Endodermal cell (in vitro differentiated cells): ENCODE measurements around the gene RAPGEF2. TPM values are rescaled to one million over a fixed set of nuclear protein-coding genes. Genes with fewer than 3 reads are reported as not detected.

Experiments
- DNase-seq: peaks from one replicate; pipeline ENCODE4 v3.0.0-alpha.2; 2017
- H3K27ac ChIP-seq: 2 replicates; pipeline ENCODE4 v1.5.1; 2013; ENCODE audit warnings: mild to moderate bottlenecking, low read depth, low read length, moderate library complexity
- H3K27me3 ChIP-seq: 2 replicates; pipeline ENCODE4 v1.6.1; 2013; ENCODE audit warnings: mild to moderate bottlenecking, low read length, moderate library complexity; ENCODE audit not compliant: insufficient read depth, control insufficient read depth, poor library complexity, severe bottlenecking
- H3K36me3 ChIP-seq: 2 replicates; pipeline ENCODE4 v1.7.0; 2013; ENCODE audit warnings: mild to moderate bottlenecking, low read length, moderate library complexity; ENCODE audit not compliant: control insufficient read depth, insufficient read depth
- H3K4me1 ChIP-seq: one replicate; pipeline ENCODE4 v1.7.0; 2013; ENCODE audit warnings: low read length; ENCODE audit not compliant: control insufficient read depth, insufficient read depth
- H3K4me3 ChIP-seq: 2 replicates; pipeline ENCODE4 v1.5.1; 2013; ENCODE audit warnings: mild to moderate bottlenecking, low read length, moderate library complexity
- H3K9ac ChIP-seq: 2 replicates; pipeline ENCODE4 v1.6.1; 2013; ENCODE audit warnings: mild to moderate bottlenecking, low read length, moderate library complexity; ENCODE audit not compliant: poor library complexity, severe bottlenecking; ENCODE audit errors: extremely low read depth
- H3K9me3 ChIP-seq: 2 replicates; pipeline ENCODE4 v1.6.1; 2013; ENCODE audit warnings: mild to moderate bottlenecking, low read length, moderate library complexity; ENCODE audit not compliant: control insufficient read depth
- H3K27ac Mint-ChIP-seq: 2 replicates; pipeline ENCODE4 v1.8.0; 2020; ENCODE audit warnings: mixed read lengths
- H3K27me3 Mint-ChIP-seq: 2 replicates; pipeline ENCODE4 v1.8.0; 2021; ENCODE audit warnings: mild to moderate bottlenecking, mixed read lengths; ENCODE audit not compliant: insufficient read depth
- H3K36me3 Mint-ChIP-seq: 2 replicates; pipeline ENCODE4 v1.8.0; 2020; ENCODE audit warnings: low read depth, mixed read lengths
- H3K4me1 Mint-ChIP-seq: 2 replicates; pipeline ENCODE4 v1.8.0; 2020; ENCODE audit warnings: mixed read lengths
- H3K4me3 Mint-ChIP-seq: 2 replicates; pipeline ENCODE4 v1.8.0; 2020; ENCODE audit warnings: mild to moderate bottlenecking, moderate library complexity, mixed read lengths
- H3K9me3 Mint-ChIP-seq: 2 replicates; pipeline ENCODE4 v1.8.0; 2020; ENCODE audit warnings: mild to moderate bottlenecking, mixed read lengths
- WGBS, 2 experiments: methylation state at CpG; one replicate each; pipeline versions ENCODE4 v1.1.5 to v1.1.7; 2013; ENCODE audit warnings: missing lambda C conversion rate in 2 of 2, mixed read lengths in 1 of 2; ENCODE audit not compliant: insufficient coverage in 1 of 2, insufficient read length in 1 of 2; 5-methylcytosine and 5-hydroxymethylcytosine counted together
- total RNA-seq, 2 donors: library from RNA; stranded (reverse); fragmentation: NEBNext Ultra II Directional in 1 of 2; extraction: Animal tissue kit (Norgen Biotek cat#: 25700) in 1 of 2; gene quantifications; 2 replicates in 1 of 2; 3 replicates in 1 of 2; pipeline ENCODE4 v1.2.1, GENCODE V29; 2021
- TF ChIP-seq, protein P1 (sequence below): fragments of 200-600 bp; sonication (generic); conservative IDR thresholded peaks from 2 replicates; pipeline ENCODE4 v1.5.0; 2021; ENCODE audit warnings: antibody characterized with exemption, mild to moderate bottlenecking

RAPGEF2 gene
- total RNA-seq, 2 donors from 2014 or later = 63.4 to 78.2 TPM

- Mint-ChIP-seq H3K27ac (no peak overlapping the region), H3K27me3 (no peaks in the 10 kb centered on the region), H3K36me3 (peaks cover 5% of the 10 kb centered on the region), H3K4me3 (no peak overlapping the region), H3K4me1 (peaks cover 9% of the 10 kb centered on the region), H3K9me3 (no peaks in the 10 kb centered on the region)
- Histone ChIP-seq H3K9me3 (no peaks in the 10 kb centered on the region), H3K27me3 (no peaks in the 10 kb centered on the region), H3K27ac (no peak overlapping the region), H3K4me1 (no peaks in the 10 kb centered on the region), H3K4me3 (no peak overlapping the region), H3K36me3 (no peaks in the 10 kb centered on the region), H3K9ac (no peak overlapping the region)
- 98% methylated on average over 2 of the region's 2 CpGs; no CpG with 5 or more reads in 1 of the 2 experiments for WGBS, 2 experiments
- no peak for DNase-seq
- TF ChIP-seq, protein P1, sequence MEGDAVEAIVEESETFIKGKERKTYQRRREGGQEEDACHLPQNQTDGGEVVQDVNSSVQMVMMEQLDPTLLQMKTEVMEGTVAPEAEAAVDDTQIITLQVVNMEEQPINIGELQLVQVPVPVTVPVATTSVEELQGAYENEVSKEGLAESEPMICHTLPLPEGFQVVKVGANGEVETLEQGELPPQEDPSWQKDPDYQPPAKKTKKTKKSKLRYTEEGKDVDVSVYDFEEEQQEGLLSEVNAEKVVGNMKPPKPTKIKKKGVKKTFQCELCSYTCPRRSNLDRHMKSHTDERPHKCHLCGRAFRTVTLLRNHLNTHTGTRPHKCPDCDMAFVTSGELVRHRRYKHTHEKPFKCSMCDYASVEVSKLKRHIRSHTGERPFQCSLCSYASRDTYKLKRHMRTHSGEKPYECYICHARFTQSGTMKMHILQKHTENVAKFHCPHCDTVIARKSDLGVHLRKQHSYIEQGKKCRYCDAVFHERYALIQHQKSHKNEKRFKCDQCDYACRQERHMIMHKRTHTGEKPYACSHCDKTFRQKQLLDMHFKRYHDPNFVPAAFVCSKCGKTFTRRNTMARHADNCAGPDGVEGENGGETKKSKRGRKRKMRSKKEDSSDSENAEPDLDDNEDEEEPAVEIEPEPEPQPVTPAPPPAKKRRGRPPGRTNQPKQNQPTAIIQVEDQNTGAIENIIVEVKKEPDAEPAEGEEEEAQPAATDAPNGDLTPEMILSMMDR = no peak
These were observed 187.6 kb downstream of the RAPGEF2 start for GRCh38 chr4:159290321-159291030.

DNA sequence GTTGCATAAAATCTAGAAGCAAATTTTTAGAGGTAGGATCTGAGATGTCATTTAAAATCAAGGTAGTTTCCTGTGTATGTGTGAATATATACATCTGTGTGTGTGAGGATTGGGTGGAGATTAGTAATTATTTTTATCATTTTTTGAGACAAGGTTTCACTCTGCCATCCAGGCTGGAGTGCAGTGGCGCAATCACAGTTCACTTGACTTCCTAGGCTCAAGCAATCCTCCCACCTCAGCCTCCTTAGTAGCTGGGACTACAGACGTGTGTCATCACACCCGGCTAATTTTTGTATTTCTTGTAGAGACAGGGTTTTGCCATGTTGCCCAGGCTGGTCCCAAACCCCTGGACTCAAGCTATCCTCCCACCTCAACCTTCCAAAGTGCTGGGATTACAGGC lies 188.3 kb downstream of the RAPGEF2 start:
- Histone ChIP-seq H3K4me3 (no peak overlapping the region), H3K4me1 (no peaks in the 10 kb centered on the region), H3K36me3 (no peaks in the 10 kb centered on the region), H3K27me3 (no peaks in the 10 kb centered on the region), H3K27ac (no peak overlapping the region), H3K9me3 (no peaks in the 10 kb centered on the region), H3K9ac (no peak overlapping the region)
- peaks cover under 1% of the 10 kb centered on the region for H3K36me3 Mint-ChIP-seq
- H3K27ac Mint-ChIP-seq = no peak overlapping the region
- no peaks in the 10 kb centered on the region for H3K9me3 Mint-ChIP-seq
- 65 to 89% methylated on average over 2 to 3 of the region's 3 CpGs for WGBS, 2 experiments
- TF ChIP-seq, protein P1 = no peak
- H3K27me3 Mint-ChIP-seq = no peaks in the 10 kb centered on the region
- peaks cover 9% of the 10 kb centered on the region for H3K4me1 Mint-ChIP-seq
- H3K4me3 Mint-ChIP-seq = no peak overlapping the region
- no peak for DNase-seq

DNA sequence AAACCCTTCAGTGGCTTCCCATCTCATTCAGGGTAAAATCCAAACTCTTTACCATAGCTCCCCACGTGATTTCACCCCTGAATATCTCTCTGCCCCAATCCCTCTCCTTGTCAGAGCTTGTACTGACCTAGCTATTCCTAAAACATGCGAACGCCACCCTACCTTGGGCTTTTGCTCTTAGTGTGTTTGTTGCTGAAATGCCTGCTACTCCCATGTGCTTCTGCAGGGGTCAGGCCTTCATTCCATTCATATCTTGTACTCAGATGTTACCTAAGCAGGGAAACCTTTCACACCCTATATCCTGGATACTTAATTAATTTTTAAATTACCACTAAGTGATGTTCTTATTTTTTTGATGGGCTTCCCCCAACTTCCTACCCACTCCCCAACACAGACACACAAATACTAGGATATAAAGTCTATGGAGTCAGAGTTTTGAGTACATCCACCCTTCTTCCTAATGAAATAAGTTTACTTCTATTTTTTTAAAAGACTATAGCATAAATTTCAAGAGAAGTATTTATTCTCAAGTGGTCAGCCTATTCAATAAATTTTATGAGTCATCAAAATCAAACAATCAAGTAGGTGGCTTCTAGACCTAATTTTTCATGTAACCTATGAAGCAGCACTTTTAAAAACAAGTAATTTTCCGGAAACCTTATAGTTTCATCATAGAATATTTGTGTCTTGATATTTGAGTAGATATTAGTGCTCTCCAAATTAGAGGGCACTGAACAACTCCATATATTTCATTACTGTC lies 189.4 kb downstream of the RAPGEF2 start:
- Mint-ChIP-seq H3K9me3 (no peaks in the 10 kb centered on the region), H3K27me3 (no peaks in the 10 kb centered on the region), H3K36me3 (no peaks in the 10 kb centered on the region), H3K4me1 (peaks cover 14% of the 10 kb centered on the region), H3K27ac (no peak overlapping the region), H3K4me3 (no peak overlapping the region)
- Histone ChIP-seq H3K9ac (no peak overlapping the region), H3K27me3 (no peaks in the 10 kb centered on the region), H3K9me3 (no peaks in the 10 kb centered on the region), H3K36me3 (no peaks in the 10 kb centered on the region), H3K4me1 (no peaks in the 10 kb centered on the region), H3K4me3 (no peak overlapping the region), H3K27ac (no peak overlapping the region)
- DNase-seq = peak; percentile 62
- TF ChIP-seq, protein P1 = peak; percentile 56
- 60 to 86% methylated on average over 1 to 3 of the region's 4 CpGs for WGBS, 2 experiments
